Activated CD8-positive, alpha-beta memory T cell treated with anti-CD3 and anti-CD28 coated beads, Interleukin-2, amount 10 ng/mL, durations not matched to agents 7 days and 5 days (primary cell): ENCODE results near the gene SDCCAG8. TPM values are rescaled to one million over a fixed set of nuclear protein-coding genes. Genes with fewer than 3 reads are reported as not detected.

Experiments used
- ATAC-seq: fragments of 150-1000 bp; cut with Tn5 transposase; one replicate; pipeline ENCODE4 v1.10.0; 2021; ENCODE audit warnings: moderate library complexity
- CTCF ChIA-PET: fragments of 350-600 bp; sonication (Branson Sonifier 250); formaldehyde crosslinking; loops from one replicate; lab custom pipeline; 2021; ENCODE audit warnings: antibody characterized with exemption; lab: Charles Lee
- DNase-seq: peaks from one replicate; pipeline ENCODE4 v3.0.0-alpha.2; 2020
- H3K27ac Mint-ChIP-seq: one replicate; pipeline ENCODE4 v1.8.0; 2021; ENCODE audit warnings: mild to moderate bottlenecking, mixed read lengths
- H3K27me3 Mint-ChIP-seq: one replicate; pipeline ENCODE4 v1.8.0; 2021; ENCODE audit warnings: mixed read lengths
- H3K36me3 Mint-ChIP-seq: one replicate; pipeline ENCODE4 v1.8.0; 2021; ENCODE audit warnings: mild to moderate bottlenecking, mixed read lengths
- H3K4me1 Mint-ChIP-seq: one replicate; pipeline ENCODE4 v1.8.0; 2021; ENCODE audit warnings: mixed read lengths
- H3K4me3 Mint-ChIP-seq: one replicate; pipeline ENCODE4 v1.8.0; 2021; ENCODE audit warnings: mild to moderate bottlenecking, moderate library complexity, mixed read lengths
- H3K9me3 Mint-ChIP-seq: one replicate; pipeline ENCODE4 v1.8.0; 2022; ENCODE audit warnings: low read depth, mixed read lengths
- total RNA-seq, 2 experiments: library from RNA; stranded (reverse); gene quantifications; one replicate each; pipeline ENCODE4 v1.2.3, GENCODE V29; 2021

Gene SDCCAG8
- total RNA-seq, 2 experiments from 2014 or later: 14.9 to 27.1 TPM

- H3K4me3 Mint-ChIP-seq: no peak overlapping the region
- ATAC-seq (no peak), DNase-seq (no peak)
- no peaks in the 10 kb centered on the region for H3K27me3 Mint-ChIP-seq
- peaks cover 8% of the 10 kb centered on the region for H3K4me1 Mint-ChIP-seq
- no peaks in the 10 kb centered on the region for H3K9me3 Mint-ChIP-seq
- no peak overlapping the region for H3K27ac Mint-ChIP-seq
- no peaks in the 10 kb centered on the region for H3K36me3 Mint-ChIP-seq
- CTCF ChIA-PET: interaction anchor here (0.7 kb wide), 1 partner anchor 10 kb away, joined by 4 read pairs; no protein-coding TSS in a partner anchor
Observed at GRCh38 chr1:243459059-243459458, 203.2 kb downstream of the SDCCAG8 start.

- H3K4me1 Mint-ChIP-seq: peaks cover 8% of the 10 kb centered on the region
- DNase-seq: no peak
- CTCF ChIA-PET: no interaction called here
Observed at GRCh38 chr1:243461700-243462099, 205.9 kb downstream of the SDCCAG8 start.

GRCh38 chr1:243462929-243463697 is 207.3 kb downstream of the SDCCAG8 start:
- Mint-ChIP-seq H3K27ac (no peak overlapping the region), H3K4me3 (no peak overlapping the region), H3K36me3 (no peaks in the 10 kb centered on the region), H3K27me3 (no peaks in the 10 kb centered on the region), H3K9me3 (no peaks in the 10 kb centered on the region), H3K4me1 (peaks cover 8% of the 10 kb centered on the region)
- no peak for ATAC-seq
- DNase-seq: no peak
- CTCF ChIA-PET: no interaction called here

More at GRCh38 chr1:243461700-243462099, 205.9 kb downstream of the SDCCAG8 start:
- Mint-ChIP-seq H3K4me3 (no peak overlapping the region), H3K36me3 (no peaks in the 10 kb centered on the region), H3K27me3 (no peaks in the 10 kb centered on the region), H3K27ac (no peak overlapping the region), H3K9me3 (no peaks in the 10 kb centered on the region)
- ATAC-seq: no peak

- no peak overlapping the region for H3K27ac Mint-ChIP-seq
- H3K4me1 Mint-ChIP-seq: peaks cover 2% of the 10 kb centered on the region
- ATAC-seq (no peak), DNase-seq (no peak)
- no peaks in the 10 kb centered on the region for H3K27me3 Mint-ChIP-seq
- CTCF ChIA-PET: no interaction called here
- H3K9me3 Mint-ChIP-seq: no peaks in the 10 kb centered on the region
- no peak overlapping the region for H3K4me3 Mint-ChIP-seq
- H3K36me3 Mint-ChIP-seq: no peaks in the 10 kb centered on the region
Observed at GRCh38 chr1:243465081-243465480, 209.2 kb downstream of the SDCCAG8 start.

GRCh38 chr1:243465738-243466137 is 209.9 kb downstream of the SDCCAG8 start:
- ATAC-seq (no peak), DNase-seq (no peak)
- Mint-ChIP-seq H3K36me3 (no peaks in the 10 kb centered on the region), H3K27me3 (no peaks in the 10 kb centered on the region), H3K27ac (no peak overlapping the region), H3K4me1 (peaks cover 2% of the 10 kb centered on the region), H3K4me3 (no peak overlapping the region), H3K9me3 (no peaks in the 10 kb centered on the region)
- CTCF ChIA-PET: no interaction called here

- CTCF ChIA-PET: interaction anchor here (0.8 kb wide), 1 partner anchor 11 kb away, joined by 4 read pairs; no protein-coding TSS in a partner anchor
- ATAC-seq (no peak), DNase-seq (no peak)
- Mint-ChIP-seq H3K36me3 (peaks cover 3% of the 10 kb centered on the region), H3K27ac (no peak overlapping the region), H3K4me1 (peaks cover 8% of the 10 kb centered on the region), H3K27me3 (no peaks in the 10 kb centered on the region), H3K4me3 (no peak overlapping the region), H3K9me3 (no peaks in the 10 kb centered on the region)
Observed at GRCh38 chr1:243469497-243469896, 213.7 kb downstream of the SDCCAG8 start.

GRCh38 chr1:243470502-243470901 is 214.7 kb downstream of the SDCCAG8 start:
- Mint-ChIP-seq H3K4me3 (no peak overlapping the region), H3K9me3 (no peaks in the 10 kb centered on the region), H3K36me3 (peaks cover 3% of the 10 kb centered on the region), H3K27me3 (no peaks in the 10 kb centered on the region), H3K4me1 (peaks cover 8% of the 10 kb centered on the region), H3K27ac (no peak overlapping the region)
- DNase-seq (no peak), ATAC-seq (no peak)
- CTCF ChIA-PET: no interaction called here

- CTCF ChIA-PET: no interaction called here
- Mint-ChIP-seq H3K27ac (no peak overlapping the region), H3K4me3 (no peak overlapping the region), H3K36me3 (peaks cover 3% of the 10 kb centered on the region), H3K4me1 (peaks cover 8% of the 10 kb centered on the region), H3K27me3 (no peaks in the 10 kb centered on the region), H3K9me3 (no peaks in the 10 kb centered on the region)
- DNase-seq (no peak), ATAC-seq (no peak)
Observed at GRCh38 chr1:243471026-243471685, 215.3 kb downstream of the SDCCAG8 start.

- CTCF ChIA-PET: no interaction called here
- ATAC-seq (no peak), DNase-seq (no peak)
- Mint-ChIP-seq H3K27ac (no peak overlapping the region), H3K4me3 (no peak overlapping the region), H3K27me3 (no peaks in the 10 kb centered on the region), H3K4me1 (peaks cover 8% of the 10 kb centered on the region), H3K9me3 (no peaks in the 10 kb centered on the region), H3K36me3 (peaks cover 3% of the 10 kb centered on the region)
Observed at GRCh38 chr1:243471754-243472745, 216.2 kb downstream of the SDCCAG8 start.

- H3K27ac Mint-ChIP-seq: peak overlapping the region; percentile 79
- H3K36me3 Mint-ChIP-seq: peaks cover 3% of the 10 kb centered on the region
- no peak for ATAC-seq
- peaks cover 8% of the 10 kb centered on the region for H3K4me1 Mint-ChIP-seq
- no peak for DNase-seq
- no peaks in the 10 kb centered on the region for H3K27me3 Mint-ChIP-seq
- no peaks in the 10 kb centered on the region for H3K9me3 Mint-ChIP-seq
- CTCF ChIA-PET: no interaction called here
- H3K4me3 Mint-ChIP-seq: peak overlapping the region; percentile 75
Observed at GRCh38 chr1:243473227-243474135, 217.6 kb downstream of the SDCCAG8 start.

GRCh38 chr1:243474136-243474881 is 218.5 kb downstream of the SDCCAG8 start:
- no peak overlapping the region for H3K27ac Mint-ChIP-seq
- DNase-seq (no peak), ATAC-seq (no peak)
- no peaks in the 10 kb centered on the region for H3K9me3 Mint-ChIP-seq
- peaks cover 8% of the 10 kb centered on the region for H3K4me1 Mint-ChIP-seq
- H3K36me3 Mint-ChIP-seq: peaks cover 3% of the 10 kb centered on the region
- no peaks in the 10 kb centered on the region for H3K27me3 Mint-ChIP-seq
- CTCF ChIA-PET: no interaction called here
- H3K4me3 Mint-ChIP-seq: no peak overlapping the region

- ATAC-seq (no peak), DNase-seq (no peak)
- Mint-ChIP-seq H3K4me1 (peaks cover 8% of the 10 kb centered on the region), H3K27ac (no peak overlapping the region), H3K27me3 (no peaks in the 10 kb centered on the region), H3K9me3 (no peaks in the 10 kb centered on the region), H3K4me3 (no peak overlapping the region), H3K36me3 (peaks cover 3% of the 10 kb centered on the region)
- CTCF ChIA-PET: no interaction called here
Observed at GRCh38 chr1:243474906-243475305, 219.1 kb downstream of the SDCCAG8 start.
